Activated T-helper 9 cell treated with anti-CD3 and anti-CD28 coated beads, Interleukin-2, amount 50 U/mL, for 16 hours (primary cell): ENCODE measurements around the gene MYO1D.
"Not testable (repeated sequence)": the region's sequence is repeated elsewhere in the genome, so short reads cannot be mapped to it uniquely, and the experiment has no call there.

Experiments
- DNase-seq: peaks from one replicate; pipeline ENCODE4 v3.0.0-alpha.2; 2020; ENCODE audit warnings: low read depth

MYO1D gene

DNA sequence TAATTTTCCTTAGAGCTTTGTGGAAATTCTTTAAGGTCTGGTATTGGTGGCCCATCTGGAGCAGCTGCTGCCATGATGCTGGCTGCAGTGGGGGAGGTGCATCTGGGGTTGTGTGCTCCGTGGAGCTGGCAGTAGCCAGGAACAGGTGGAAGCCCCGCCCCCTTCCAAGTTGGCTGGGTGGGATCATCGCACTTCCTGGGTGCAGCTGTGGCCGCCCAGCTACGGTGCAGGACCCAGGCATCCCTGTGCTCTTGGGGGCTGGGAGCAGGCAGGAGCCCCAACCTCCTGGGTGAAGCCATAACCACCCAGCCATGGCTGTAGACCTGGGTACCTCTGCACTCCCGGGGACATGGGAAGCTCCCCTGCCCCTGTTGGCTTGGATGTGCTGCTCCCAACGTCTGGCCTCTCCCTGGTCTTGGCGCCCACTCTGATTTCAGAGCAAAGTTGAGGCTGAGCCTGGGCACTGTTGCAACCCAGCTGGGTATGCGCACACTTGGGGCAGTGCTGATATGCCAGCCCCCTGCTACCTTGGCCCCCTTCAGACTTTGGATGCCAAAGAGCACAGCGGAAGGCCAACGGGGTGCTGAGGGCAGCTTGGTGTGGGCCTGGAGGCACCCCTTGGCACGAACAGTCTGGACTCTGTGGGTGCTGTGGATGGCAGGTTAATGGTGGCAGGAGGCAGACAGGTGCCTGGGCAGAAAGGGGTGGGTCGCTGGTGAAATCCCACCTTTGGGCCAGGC lies 145.2 kb downstream of the MYO1D start:
- DNase-seq = no peak

- no peak for DNase-seq
These were observed 149.2 kb downstream of the MYO1D start for GRCh38 chr17:32727681-32728080.

GRCh38 chr17:32725697-32726096 lies 151.2 kb downstream of the MYO1D start:
- DNase-seq = no peak

- DNase-seq = no peak
These were observed 153.5 kb downstream of the MYO1D start for GRCh38 chr17:32723310-32723955.

- no peak for DNase-seq
These were observed 154.2 kb downstream of the MYO1D start for GRCh38 chr17:32722733-32723132.

DNA sequence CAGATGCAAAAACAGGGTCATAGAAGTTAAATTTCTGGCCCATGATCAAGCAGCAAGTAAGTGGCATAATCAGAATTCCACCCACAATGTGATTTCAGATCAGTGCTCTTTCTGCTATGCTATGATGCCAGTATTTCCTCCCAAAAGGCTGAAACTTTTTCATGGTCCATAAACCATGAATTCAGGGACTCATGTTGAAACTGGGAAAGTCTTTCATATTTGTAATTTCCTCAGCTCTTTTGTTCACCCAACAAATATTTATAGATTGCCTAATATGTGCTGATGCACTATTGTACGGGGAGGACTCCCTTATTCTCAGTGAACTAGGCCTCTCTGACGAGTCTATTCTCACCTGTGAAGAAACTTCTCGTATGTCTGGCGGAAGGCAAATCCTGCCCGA lies 156.3 kb downstream of the MYO1D start:
- no peak for DNase-seq

DNA sequence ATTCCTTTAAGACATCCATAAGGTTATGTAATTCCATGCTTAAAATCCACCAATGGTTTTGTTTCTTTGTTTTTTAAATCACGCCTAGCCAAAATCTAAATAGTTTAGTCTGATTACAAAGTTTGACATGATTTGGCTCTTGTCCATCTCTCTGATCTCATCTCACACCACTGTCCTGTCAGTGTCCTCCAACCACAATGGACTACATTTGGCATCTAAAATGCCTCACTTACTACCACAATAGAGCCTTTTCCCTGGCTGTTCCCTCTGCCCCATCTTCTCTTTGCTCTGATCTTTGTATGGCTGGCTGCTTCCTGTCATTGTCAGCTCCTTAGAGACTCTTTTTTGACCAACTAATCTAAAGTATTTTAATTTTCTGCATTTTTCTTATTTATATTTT lies 157.2 kb downstream of the MYO1D start:
- no peak for DNase-seq

DNA sequence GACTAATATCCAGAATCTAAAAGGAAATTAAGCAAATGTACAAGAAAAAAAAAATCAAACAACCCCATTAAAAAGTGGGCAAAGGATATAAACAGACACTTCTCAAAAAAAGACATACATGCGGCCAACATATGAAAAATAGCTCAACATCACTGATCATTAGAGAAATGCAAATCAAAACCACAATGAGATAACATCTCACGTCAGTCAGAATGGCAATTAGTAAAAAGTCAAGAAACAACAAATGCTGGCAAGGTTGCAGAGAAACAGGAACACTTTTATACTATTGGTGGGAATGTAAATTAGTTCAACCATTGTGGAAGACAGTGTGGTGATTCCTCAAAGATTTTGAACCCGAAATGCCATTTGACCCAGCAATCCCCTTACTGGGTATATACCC lies 162.0 kb downstream of the MYO1D start:
- DNase-seq = not testable (repeated sequence)

- not testable (repeated sequence) for DNase-seq
These were observed 162.7 kb downstream of the MYO1D start for GRCh38 chr17:32714206-32714605.

DNA sequence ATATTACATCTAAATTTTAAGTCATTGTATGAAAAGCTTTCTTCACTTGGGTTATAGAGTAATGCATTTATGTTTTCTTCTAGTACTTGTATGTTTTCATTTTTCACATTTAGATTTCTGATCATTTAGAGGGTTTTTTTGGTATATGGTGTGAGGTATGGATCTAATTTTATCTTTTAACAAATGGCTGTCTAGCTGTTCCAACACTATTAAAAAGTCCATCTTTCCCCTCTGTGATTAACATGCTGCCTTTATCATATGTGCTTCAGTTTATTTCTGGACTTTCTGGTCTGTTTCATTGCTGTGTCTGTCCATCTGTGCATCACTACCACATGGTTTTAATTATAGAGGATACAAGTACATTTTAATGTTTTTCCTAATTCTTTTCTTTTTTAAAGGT lies 163.8 kb downstream of the MYO1D start:
- DNase-seq = no peak

DNA sequence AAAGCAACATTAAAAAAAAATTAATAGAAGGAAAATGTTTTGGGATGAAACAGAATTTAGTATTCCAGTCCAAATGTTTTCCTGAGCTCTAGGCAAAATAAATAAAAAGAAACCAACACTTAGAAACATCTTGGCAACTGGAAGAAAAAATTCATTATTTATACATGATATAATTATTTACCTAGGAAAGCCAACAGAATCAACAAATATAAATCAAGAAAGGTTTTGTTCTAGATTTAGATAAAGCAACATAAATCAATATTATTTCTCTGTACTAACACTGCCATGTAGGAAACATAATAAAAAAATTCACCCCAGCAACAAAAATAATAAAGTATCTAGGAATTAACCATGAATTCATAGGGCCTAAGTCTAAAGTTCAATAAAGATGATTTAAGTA lies 167.4 kb downstream of the MYO1D start:
- no peak for DNase-seq

- DNase-seq = no peak
These were observed 175.1 kb downstream of the MYO1D start for GRCh38 chr17:32701871-32702270.

GRCh38 chr17:32699247-32699646 lies 177.7 kb downstream of the MYO1D start:
- no peak for DNase-seq

DNA sequence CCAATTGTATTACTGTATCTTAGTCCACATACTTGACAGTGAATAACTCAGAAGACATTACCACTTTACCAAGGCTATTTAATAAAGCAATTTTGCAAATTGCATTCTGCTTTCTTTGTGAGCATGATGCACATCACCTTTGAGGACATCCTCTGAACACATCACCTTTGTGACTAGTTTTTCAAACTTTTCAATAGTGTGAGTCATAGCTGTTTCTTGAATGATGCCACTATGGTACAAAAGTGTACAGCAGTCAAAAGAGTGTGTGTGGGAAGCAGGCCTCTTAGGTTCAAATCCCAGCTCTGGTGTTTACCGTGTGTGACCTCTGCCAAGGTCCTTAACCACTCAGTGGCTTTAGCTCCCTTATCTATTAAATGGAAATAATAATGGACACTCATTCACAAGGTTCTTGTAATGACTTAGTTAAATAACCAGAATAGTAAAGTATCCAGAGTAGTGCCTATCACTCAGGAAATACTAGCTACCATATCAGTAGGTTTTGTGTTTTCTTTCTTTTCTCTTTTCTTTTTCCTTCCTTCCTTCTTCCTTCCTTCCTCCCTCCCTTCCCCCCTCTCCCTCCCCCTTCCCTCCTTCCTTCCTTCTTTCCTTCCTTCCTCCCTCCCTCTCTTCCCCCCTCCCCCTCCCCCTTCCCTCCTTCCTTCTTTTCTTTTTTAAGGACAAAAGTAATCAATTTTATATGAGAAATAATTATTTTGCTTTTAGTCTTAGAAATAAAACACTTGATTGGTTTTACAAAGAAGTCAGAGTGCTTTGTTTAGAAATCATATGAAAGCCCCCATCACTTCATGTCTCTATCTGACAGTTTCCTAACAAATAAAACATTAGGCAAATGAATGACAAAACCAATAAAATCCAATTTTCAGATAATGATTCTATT lies 178.9 kb downstream of the MYO1D start:
- DNase-seq = no peak

DNA sequence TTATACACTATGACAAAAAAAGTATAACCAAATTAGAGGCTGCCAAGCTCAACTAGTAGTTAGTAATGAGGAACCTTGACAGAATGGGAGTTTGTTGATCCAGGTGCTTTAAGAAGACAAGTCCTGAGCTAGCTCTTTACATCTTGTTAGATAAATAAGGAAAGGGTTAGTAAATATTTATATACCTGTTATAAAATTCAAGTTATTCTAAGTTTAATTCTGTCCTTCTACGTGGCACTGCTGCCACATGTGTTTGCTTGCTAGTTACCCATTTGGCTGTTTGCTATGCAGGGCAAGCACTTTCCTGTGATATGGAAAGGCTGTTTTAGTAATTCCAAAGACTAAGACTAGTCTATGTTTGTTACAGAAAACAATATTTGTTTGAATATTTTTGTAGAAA lies 180.5 kb downstream of the MYO1D start:
- no peak for DNase-seq

GRCh38 chr17:32695864-32696263 lies 181.1 kb downstream of the MYO1D start:
- no peak for DNase-seq

DNA sequence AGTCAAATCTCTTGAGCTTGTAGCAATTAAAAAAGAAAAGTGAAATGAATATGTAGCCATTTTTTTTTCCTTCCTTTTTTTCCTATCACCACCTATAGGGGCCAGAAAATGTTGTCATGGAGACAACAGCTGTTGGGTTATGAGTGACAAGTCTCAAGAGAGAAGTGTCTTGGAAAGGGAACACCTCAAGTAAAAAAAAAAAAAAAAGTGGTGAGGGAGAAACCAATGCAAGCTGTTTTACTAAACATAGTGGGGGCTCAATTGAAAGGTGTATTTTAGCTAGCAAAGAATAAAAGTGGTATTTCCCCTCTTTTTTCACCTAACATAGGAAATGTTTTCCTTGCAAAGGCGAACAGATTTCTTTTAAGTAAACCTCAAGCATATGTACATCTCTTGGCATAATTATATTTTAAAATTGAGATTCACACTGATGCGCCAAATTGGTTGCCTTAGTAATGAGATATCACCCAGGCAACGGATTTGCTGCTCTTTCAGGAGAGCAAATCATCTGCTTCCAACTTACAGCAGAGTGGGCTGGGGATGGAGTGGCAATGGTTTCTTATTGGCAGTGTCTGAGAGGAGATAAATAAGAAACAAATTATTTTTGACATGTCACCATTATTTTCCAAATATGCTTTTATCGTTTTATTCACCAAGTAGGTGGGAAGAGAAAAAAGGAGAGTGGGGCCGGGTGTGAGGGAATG lies 183.6 kb downstream of the MYO1D start:
- DNase-seq = no peak

DNA sequence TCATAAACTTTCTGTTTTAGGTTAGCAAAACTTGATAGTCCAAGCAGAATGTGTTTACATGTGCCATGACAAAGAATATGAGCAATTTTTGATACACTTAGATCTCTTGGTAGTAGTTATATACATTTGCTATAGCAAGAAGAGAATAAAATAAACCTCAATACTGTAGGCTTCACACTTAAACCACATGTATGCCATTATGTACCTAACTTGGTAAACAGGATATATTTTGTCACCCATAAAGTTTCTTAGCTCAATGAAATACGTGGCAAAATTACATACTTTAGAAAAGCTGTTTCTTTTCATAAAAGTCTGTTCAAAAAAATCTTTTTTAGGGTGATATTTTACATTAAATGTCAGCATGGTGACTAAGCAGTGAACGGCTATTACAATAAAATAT lies 184.7 kb downstream of the MYO1D start:
- no peak for DNase-seq

DNA sequence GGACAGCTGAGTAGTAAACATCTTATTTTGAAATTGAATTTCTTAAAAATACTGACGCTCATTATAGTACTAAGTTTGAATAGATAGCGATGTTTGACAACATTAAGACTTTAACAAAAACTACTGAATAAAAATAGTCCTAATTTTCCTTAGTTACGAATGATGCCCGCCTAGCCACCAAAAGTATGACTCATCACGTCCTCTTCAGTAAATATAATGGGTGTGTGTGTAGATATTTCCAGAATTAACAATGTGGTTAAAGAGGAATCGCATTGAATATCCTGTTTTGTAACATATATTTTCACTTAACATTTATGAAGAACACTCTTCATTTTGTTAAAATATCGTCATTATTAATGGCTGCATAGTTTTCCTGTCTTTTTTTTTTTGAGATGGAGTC lies 187.6 kb downstream of the MYO1D start:
- no peak for DNase-seq

DNA sequence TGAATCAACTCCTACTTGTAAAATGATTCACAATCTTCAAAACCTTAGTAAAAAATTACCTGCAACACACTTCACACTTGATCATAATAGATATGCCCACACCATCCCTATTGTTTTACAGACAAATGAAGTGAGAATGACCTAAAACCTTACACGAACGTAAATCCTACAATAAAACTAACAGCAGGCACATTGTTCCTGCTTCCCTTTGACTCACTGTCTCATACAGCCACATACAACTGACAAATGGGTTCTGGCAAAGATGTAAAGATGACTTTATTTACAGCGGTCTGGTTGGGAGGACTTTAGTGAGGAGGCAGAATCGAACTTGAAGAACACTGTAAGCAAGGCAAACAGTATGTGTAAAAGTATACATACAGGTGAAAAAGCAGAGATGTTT lies 188.7 kb downstream of the MYO1D start:
- no peak for DNase-seq

- no peak for DNase-seq
These were observed 192.6 kb downstream of the MYO1D start for GRCh38 chr17:32684087-32684958.
